Body of pancreas (tissue), 4 donors: ENCODE results near the gene TMBIM6. TPM values are rescaled to one million over a fixed set of nuclear protein-coding genes. Genes with fewer than 3 reads are reported as not detected.

Source experiments
- ATAC-seq: fragments of 150-250 bp; one replicate; pipeline ENCODE4 v1.9.1; 2016
- DNase-seq, 4 donors: peaks; one replicate each; pipeline ENCODE4 v3.0.0-alpha.2; 2019
- H3K27ac ChIP-seq, 4 donors: fragments of 200-600 bp; sonication (generic); 1 replicate in 3 of 4; 2 replicates in 1 of 4; pipeline versions ENCODE4 v1.5.1 to v1.6.1; 2016 to 2019; ENCODE audit warnings: mild to moderate bottlenecking in 1 of 4, mixed read lengths in 1 of 4, moderate library complexity in 1 of 4
- H3K27me3 ChIP-seq, 2 donors: fragments of 200-600 bp; sonication (generic); one replicate each; pipeline ENCODE4 v1.6.0; 2016; ENCODE audit warnings: mild to moderate bottlenecking in 1 of 2
- H3K36me3 ChIP-seq, 2 donors: fragments of 200-600 bp; sonication (generic); replicated peaks in 1 of 2; 2 replicates each; pipeline ENCODE4 v1.5.1; 2016; ENCODE audit warnings: low read depth in 2 of 2; ENCODE audit not compliant: insufficient read depth in 1 of 2
- H3K4me1 ChIP-seq: fragments of 200-600 bp; sonication (generic); one replicate; pipeline ENCODE4 v1.6.0; 2016
- H3K4me3 ChIP-seq, 2 donors: fragments of 200-600 bp; sonication (generic); 1 replicate in 1 of 2; 2 replicates in 1 of 2; pipeline ENCODE4 v1.5.1; 2016 to 2019
- H3K9me3 ChIP-seq, 3 donors: fragments of 200-600 bp; sonication (generic); 1 replicate in 2 of 3; 2 replicates in 1 of 3; pipeline ENCODE4 v1.5.1; 2016
- CTCF ChIP-seq, 7 experiments: fragments of 450-650 bp in 4 of 7; fragments of 200-600 bp in 3 of 7; sonication (generic) in 3 of 7; IDR thresholded peaks; one replicate each; pipeline ENCODE4 v1.5.1; 2016 to 2019; ENCODE audit warnings: antibody characterized with exemption in 7 of 7
- POLR2A ChIP-seq, 3 donors: fragments of 450-650 bp; IDR thresholded peaks; one replicate each; pipeline ENCODE4 v1.6.1; 2016; ENCODE audit warnings: antibody characterized with exemption in 3 of 3, mild to moderate bottlenecking in 2 of 3
- WGBS, 2 donors: methylation state at CpG; one replicate each; pipeline ENCODE4 v1.1.5; 2017; 5-methylcytosine and 5-hydroxymethylcytosine counted together
- intact Hi-C: fragments of 100-400 bp; cut with DNase I; formaldehyde crosslinking; loops from one replicate; pipeline ENCODE4 v1.15.1; 2023
- total RNA-seq, 2 donors: library from RNA; depleted of rRNA; stranded (reverse); fragments of >200 nt; gene quantifications; one replicate each; pipeline ENCODE4 v1.1.0, GENCODE V29; 2016

The TMBIM6 gene
- total RNA-seq, 2 donors from 2014 or later, result 234 to 256 TPM

GRCh38 chr12:49808686-49809380, 67.5 kb downstream of the TMBIM6 start:
- Histone ChIP-seq H3K36me3 (no peaks in the 10 kb centered on the region), H3K27ac (peak overlapping the region in 1 of 4 donors; percentile 20), H3K4me1 (no peaks in the 10 kb centered on the region), H3K27me3 (no peaks in the 10 kb centered on the region), H3K9me3 (no peaks in the 10 kb centered on the region), H3K4me3 (no peak overlapping the region)
- TF ChIP-seq POLR2A (IDR thresholded peaks at IDR 0.05) (no peak), CTCF (IDR thresholded peaks at IDR 0.05) (no peak)
- DNase-seq (peak in 2 of 4 donors; percentile 21 to 28), ATAC-seq (peak; percentile 43)
- WGBS, 2 donors, result 78 to 80% methylated on average over 11 to 13 of the region's 14 CpGs
- intact Hi-C loops, result no loop called here

- no peak overlapping the region for H3K4me3 ChIP-seq
- H3K36me3 ChIP-seq, result no peaks in the 10 kb centered on the region
- intact Hi-C loops, result no loop called here
- 81 to 90% methylated on average over 4 of the region's 4 CpGs for WGBS, 2 donors
- DNase-seq (no peak), ATAC-seq (peak; percentile 25)
- peak overlapping the region in 1 of 4 donors; percentile 20 for H3K27ac ChIP-seq
- no peaks in the 10 kb centered on the region for H3K9me3 ChIP-seq
- no peaks in the 10 kb centered on the region for H3K27me3 ChIP-seq
- H3K4me1 ChIP-seq, result no peaks in the 10 kb centered on the region
- TF ChIP-seq POLR2A (IDR thresholded peaks at IDR 0.05) (no peak), CTCF (IDR thresholded peaks at IDR 0.05) (no peak)
Observed at GRCh38 chr12:49809381-49809905, 68.1 kb downstream of the TMBIM6 start.

- intact Hi-C loops, result no loop called here
- H3K27ac ChIP-seq, result no peak overlapping the region
- ATAC-seq, result no peak
Observed at GRCh38 chr12:49809906-49810389, 68.6 kb downstream of the TMBIM6 start.

GRCh38 chr12:49811136-49811535, 69.8 kb downstream of the TMBIM6 start:
- ATAC-seq, result no peak
- H3K27ac ChIP-seq, result no peak overlapping the region
- H3K36me3 ChIP-seq, result no peaks in the 10 kb centered on the region
- WGBS, 2 donors, result 81 to 91% methylated on average over 5 of the region's 5 CpGs
- TF ChIP-seq POLR2A (IDR thresholded peaks at IDR 0.05) (no peak), CTCF (IDR thresholded peaks at IDR 0.05) (no peak)
- H3K9me3 ChIP-seq, result no peaks in the 10 kb centered on the region
- no peaks in the 10 kb centered on the region for H3K4me1 ChIP-seq
- H3K27me3 ChIP-seq, result no peaks in the 10 kb centered on the region
- H3K4me3 ChIP-seq, result no peak overlapping the region
- DNase-seq, result no peak
- intact Hi-C loops, result no loop called here

More at GRCh38 chr12:49809906-49810389, 68.6 kb downstream of the TMBIM6 start:
- 66 to 71% methylated on average over 9 of the region's 9 CpGs for WGBS, 2 donors
- Histone ChIP-seq H3K4me3 (no peak overlapping the region), H3K4me1 (no peaks in the 10 kb centered on the region), H3K36me3 (no peaks in the 10 kb centered on the region), H3K9me3 (no peaks in the 10 kb centered on the region), H3K27me3 (no peaks in the 10 kb centered on the region)
- no peak for DNase-seq
- TF ChIP-seq CTCF (IDR thresholded peaks at IDR 0.05), result no peak
- TF ChIP-seq POLR2A (IDR thresholded peaks at IDR 0.05), result no peak
